Esophagus muscularis mucosa (tissue), 4 donors: ENCODE results near the gene TRABD2A. TPM values are rescaled to one million over a fixed set of nuclear protein-coding genes. Genes with fewer than 3 reads are reported as not detected.

Experiments used
- DNase-seq: peaks from one replicate; pipeline ENCODE4 v3.0.0-alpha.2; 2017; ENCODE audit errors: extremely low spot score
- H3K27ac ChIP-seq, 4 donors: fragments of 200-600 bp; sonication (generic); replicated peaks in 1 of 4; 1 replicate in 3 of 4; 2 replicates in 1 of 4; pipeline ENCODE4 v1.5.1; 2016 to 2019; ENCODE audit warnings: mild to moderate bottlenecking in 1 of 4
- H3K27me3 ChIP-seq, 4 donors: fragments of 200-600 bp; sonication (generic); one replicate each; pipeline versions ENCODE4 v1.5.1 to v1.6.0; 2016 to 2019
- H3K36me3 ChIP-seq, 4 donors: fragments of 200-600 bp; sonication (generic); one replicate each; pipeline ENCODE4 v1.5.1; 2016 to 2019
- H3K4me1 ChIP-seq, 4 donors: fragments of 200-600 bp; sonication (generic); one replicate each; pipeline ENCODE4 v1.5.1; 2016 to 2019
- H3K4me3 ChIP-seq, 4 donors: fragments of 200-600 bp; sonication (generic); 1 replicate in 2 of 4; 2 replicates in 2 of 4; pipeline ENCODE4 v1.5.1; 2016 to 2019; ENCODE audit warnings: mild to moderate bottlenecking in 4 of 4, moderate library complexity in 1 of 4
- H3K9me3 ChIP-seq, 4 donors: fragments of 200-600 bp; sonication (generic); 1 replicate in 3 of 4; 2 replicates in 1 of 4; pipeline ENCODE4 v1.5.1; 2016 to 2019
- CTCF ChIP-seq, 3 experiments: fragments of 200-600 bp in 2 of 3; fragments of 450-650 bp in 1 of 3; sonication (generic) in 2 of 3; IDR thresholded peaks; one replicate each; pipeline ENCODE4 v1.5.1; 2017 to 2019; ENCODE audit warnings: antibody characterized with exemption in 3 of 3, mild to moderate bottlenecking in 2 of 3, moderate library complexity in 1 of 3
- EP300 ChIP-seq: sonication (generic); formaldehyde crosslinking; IDR thresholded peaks from one replicate; pipeline ENCODE4 v1.6.1; 2017; ENCODE audit warnings: antibody characterized with exemption
- POLR2A ChIP-seq: fragments of 450-650 bp; IDR thresholded peaks from one replicate; pipeline ENCODE4 v1.6.1; 2017; ENCODE audit warnings: antibody characterized with exemption, moderate library complexity, mild to moderate bottlenecking, low read depth
- POLR2AphosphoS5 ChIP-seq, 2 donors: sonication (generic); formaldehyde crosslinking; IDR thresholded peaks; one replicate each; pipeline ENCODE4 v1.6.1; 2017; ENCODE audit warnings: antibody characterized with exemption in 2 of 2
- WGBS: methylation state at CpG from one replicate; pipeline ENCODE4 v1.1.5; 2018; 5-methylcytosine and 5-hydroxymethylcytosine counted together
- intact Hi-C: fragments of 100-400 bp; cut with DNase I; formaldehyde crosslinking; loops from one replicate; pipeline ENCODE4 v1.15.1; 2023
- total RNA-seq, 4 donors: library from RNA; depleted of rRNA; stranded (reverse); fragments of >200 nt; gene quantifications; one replicate each; pipeline versions ENCODE4 v1.1.0 to v1.2.1, GENCODE V29; 2016

Gene TRABD2A
- total RNA-seq, 4 donors from 2014 or later, result 1.2 to 3.0 (median 2.1) TPM

GRCh38 chr2:84856787-84857186 lies 24.1 kb downstream of the TRABD2A start:
- no peak for DNase-seq
- TF ChIP-seq EP300 (no peak), POLR2A (no peak), CTCF (IDR thresholded peaks at IDR 0.05) (no peak), POLR2AphosphoS5 (IDR thresholded peaks at IDR 0.05) (no peak)
- Histone ChIP-seq H3K4me1 (no peaks in the 10 kb centered on the region), H3K27ac (no peak overlapping the region), H3K4me3 (no peak overlapping the region), H3K9me3 (no peaks in the 10 kb centered on the region), H3K36me3 (no peaks in the 10 kb centered on the region), H3K27me3 (peaks cover 0 to 7% (median 0%) of the 10 kb centered on the region in 4 donors)
- intact Hi-C loops, result no loop called here
- 84% methylated on average over 6 of the region's 6 CpGs for WGBS

GRCh38 chr2:84855731-84856130 lies 25.2 kb downstream of the TRABD2A start:
- TF ChIP-seq EP300 (no peak), POLR2AphosphoS5 (IDR thresholded peaks at IDR 0.05) (no peak), CTCF (IDR thresholded peaks at IDR 0.05) (no peak), POLR2A (no peak)
- Histone ChIP-seq H3K9me3 (no peaks in the 10 kb centered on the region), H3K27ac (no peak overlapping the region), H3K27me3 (peaks cover 0 to 7% (median 0%) of the 10 kb centered on the region in 4 donors), H3K4me1 (no peaks in the 10 kb centered on the region), H3K4me3 (no peak overlapping the region), H3K36me3 (no peaks in the 10 kb centered on the region)
- intact Hi-C loops, result no loop called here
- no peak for DNase-seq
- WGBS, result 31% methylated on average over 11 of the region's 11 CpGs

GRCh38 chr2:84854850-84855249 lies 26.0 kb downstream of the TRABD2A start:
- DNase-seq, result no peak
- TF ChIP-seq CTCF (IDR thresholded peaks at IDR 0.05) (no peak), POLR2AphosphoS5 (IDR thresholded peaks at IDR 0.05) (no peak), POLR2A (no peak), EP300 (no peak)
- intact Hi-C loops, result no loop called here
- no peaks in the 10 kb centered on the region for H3K36me3 ChIP-seq
- peaks cover 0 to 7% (median 0%) of the 10 kb centered on the region in 4 donors for H3K27me3 ChIP-seq
- 74% methylated on average over 4 of the region's 4 CpGs for WGBS
- no peaks in the 10 kb centered on the region for H3K4me1 ChIP-seq
- H3K4me3 ChIP-seq, result no peak overlapping the region
- H3K27ac ChIP-seq, result no peak overlapping the region
- H3K9me3 ChIP-seq, result no peaks in the 10 kb centered on the region

DNA sequence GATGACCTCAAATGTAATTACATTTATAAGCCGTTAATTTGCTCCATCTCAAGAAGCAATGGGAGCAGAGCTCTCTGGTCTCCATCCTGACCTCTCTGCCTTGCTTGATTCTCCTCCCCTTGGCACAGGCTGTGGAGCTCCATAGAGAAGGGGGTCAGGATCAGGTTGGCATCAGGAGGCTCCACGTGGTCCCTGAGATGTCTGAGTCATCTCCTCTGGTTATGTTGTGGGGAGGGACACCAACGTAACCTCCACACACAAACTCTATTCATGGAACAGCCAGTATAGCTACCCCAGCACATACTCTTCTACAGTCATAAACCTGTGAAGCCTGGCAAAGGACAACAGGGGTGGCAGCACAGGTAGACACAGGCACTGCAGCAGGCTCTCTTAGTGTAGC lies 29.0 kb downstream of the TRABD2A start:
- Histone ChIP-seq H3K9me3 (no peaks in the 10 kb centered on the region), H3K4me1 (peaks cover 0 to 1% (median 0%) of the 10 kb centered on the region in 4 donors), H3K27ac (no peak overlapping the region), H3K4me3 (no peak overlapping the region), H3K27me3 (peaks cover 0 to 4% (median 0%) of the 10 kb centered on the region in 4 donors), H3K36me3 (no peaks in the 10 kb centered on the region)
- DNase-seq, result no peak
- WGBS, result 65% methylated on average over 2 of the region's 3 CpGs
- TF ChIP-seq CTCF (IDR thresholded peaks at IDR 0.05), result no peak
- no peak for TF ChIP-seq POLR2A
- no peak for TF ChIP-seq POLR2AphosphoS5 (IDR thresholded peaks at IDR 0.05)
- no peak for TF ChIP-seq EP300
- intact Hi-C loops, result no loop called here

GRCh38 chr2:84850471-84850870 lies 30.4 kb downstream of the TRABD2A start:
- H3K27me3 ChIP-seq, result peaks cover 0 to 4% (median 0%) of the 10 kb centered on the region in 4 donors
- H3K4me3 ChIP-seq, result no peak overlapping the region
- peaks cover 0 to 7% (median 0%) of the 10 kb centered on the region in 4 donors for H3K4me1 ChIP-seq
- H3K9me3 ChIP-seq, result no peaks in the 10 kb centered on the region
- H3K36me3 ChIP-seq, result no peaks in the 10 kb centered on the region
- intact Hi-C loops, result no loop called here
- H3K27ac ChIP-seq, result no peak overlapping the region
- no peak for TF ChIP-seq POLR2AphosphoS5 (IDR thresholded peaks at IDR 0.05)
- TF ChIP-seq POLR2A, result no peak
- no peak for TF ChIP-seq EP300
- no peak for TF ChIP-seq CTCF (IDR thresholded peaks at IDR 0.05)
- no peak for DNase-seq
- 89% methylated on average over 4 of the region's 4 CpGs for WGBS
